A673 (cell line): ENCODE measurements around the gene METRN. TPM values are rescaled to one million over a fixed set of nuclear protein-coding genes. Genes with fewer than 3 reads are reported as not detected.

Experiments
- BruUV-seq: library from RNA; stranded (reverse); fragments of 400-500 nt; replicated peaks from 2 replicates; lab custom pipeline; 2021; lab: Mats Ljungman, UMichigan
- CTCF ChIA-PET: fragments of 300-600 bp; sonication (Branson Sonifier 250); formaldehyde crosslinking; loops from one replicate; lab custom pipeline; 2022; ENCODE audit warnings: antibody characterized with exemption; lab: Charles Lee
- POLR2A ChIA-PET: fragments of 300-600 bp; sonication (Branson Sonifier 250); formaldehyde crosslinking; loops from one replicate; lab custom pipeline; 2022; ENCODE audit warnings: antibody characterized with exemption; ENCODE audit not compliant: low non-redundant PET; lab: Charles Lee
- DNase-seq: peaks from one replicate; pipeline ENCODE4 v3.0.0-alpha.2; 2015; ENCODE audit warnings: low spot score
- H3K27ac ChIP-seq: fragments of 200-600 bp; sonication (generic); 2 replicates; pipeline ENCODE4 v1.5.1; 2016; ENCODE audit warnings: mixed run types, low read depth, mild to moderate bottlenecking, mixed read lengths, antibody characterized with exemption, low read length; ENCODE audit not compliant: poor library complexity, severe bottlenecking
- H3K27me3 ChIP-seq: fragments of 200-600 bp; sonication (generic); replicated peaks from 2 replicates; pipeline ENCODE4 v1.6.1; 2017; ENCODE audit warnings: mixed run types, low read depth, mild to moderate bottlenecking, mixed read lengths, antibody characterized with exemption, low read length; ENCODE audit not compliant: insufficient read depth, poor library complexity
- H3K36me3 ChIP-seq: fragments of 200-600 bp; sonication (generic); 2 replicates; pipeline ENCODE4 v1.6.1; 2016; ENCODE audit warnings: mixed run types, mild to moderate bottlenecking, mixed read lengths, antibody characterized with exemption, low read length; ENCODE audit not compliant: insufficient read depth, poor library complexity, severe bottlenecking
- H3K4me1 ChIP-seq: fragments of 200-600 bp; sonication (generic); 2 replicates; pipeline ENCODE4 v1.6.1; 2017; ENCODE audit warnings: mixed run types, mild to moderate bottlenecking, mixed read lengths, antibody characterized with exemption, low read length; ENCODE audit not compliant: insufficient read depth, poor library complexity, severe bottlenecking
- H3K4me3 ChIP-seq: fragments of 200-600 bp; sonication (generic); 2 replicates; pipeline ENCODE4 v1.5.1; 2016; ENCODE audit warnings: low read depth, mixed run types, mild to moderate bottlenecking, mixed read lengths, low read length; ENCODE audit not compliant: poor library complexity, severe bottlenecking
- H3K9me3 ChIP-seq: fragments of 200-600 bp; sonication (generic); 2 replicates; pipeline ENCODE4 v1.6.1; 2016; ENCODE audit warnings: mixed run types, low read depth, mild to moderate bottlenecking, mixed read lengths, antibody characterized with exemption, low read length; ENCODE audit not compliant: poor library complexity, severe bottlenecking
- CTCF ChIP-seq: fragments of 300-800, 200-600 bp; sonication (generic); conservative IDR thresholded peaks from 2 replicates; pipeline ENCODE4 v1.5.1; 2017; ENCODE audit warnings: low read depth, mild to moderate bottlenecking, antibody characterized with exemption, low read length, moderate library complexity, mixed read lengths
- EZH2 ChIP-seq: fragments of 200-600 bp; sonication (generic); IDR thresholded peaks from 2 replicates; pipeline ENCODE4 v1.6.1; 2017; ENCODE audit warnings: borderline replicate concordance, low read depth, mild to moderate bottlenecking, mixed read lengths, antibody characterized with exemption, low read length; ENCODE audit not compliant: poor library complexity, severe bottlenecking
- intact Hi-C: fragments of 100-400 bp; cut with micrococcal nuclease; formaldehyde crosslinking; loops from one replicate; pipeline ENCODE4 v1.10.0; 2022; ENCODE audit not compliant: unreplicated experiment
- total RNA-seq: library from RNA; stranded (reverse); gene quantifications from 2 replicates; pipeline ENCODE4 v1.2.3, GENCODE V29; 2021

Gene METRN
- total RNA-seq, 1 experiment from 2014 or later, result 0.86 TPM

GRCh38 chr16:717450-718245, 2.7 kb downstream of the METRN start:
- POLR2A ChIA-PET, result no interaction called here
- BruUV-seq, result no TSS peak

DNA sequence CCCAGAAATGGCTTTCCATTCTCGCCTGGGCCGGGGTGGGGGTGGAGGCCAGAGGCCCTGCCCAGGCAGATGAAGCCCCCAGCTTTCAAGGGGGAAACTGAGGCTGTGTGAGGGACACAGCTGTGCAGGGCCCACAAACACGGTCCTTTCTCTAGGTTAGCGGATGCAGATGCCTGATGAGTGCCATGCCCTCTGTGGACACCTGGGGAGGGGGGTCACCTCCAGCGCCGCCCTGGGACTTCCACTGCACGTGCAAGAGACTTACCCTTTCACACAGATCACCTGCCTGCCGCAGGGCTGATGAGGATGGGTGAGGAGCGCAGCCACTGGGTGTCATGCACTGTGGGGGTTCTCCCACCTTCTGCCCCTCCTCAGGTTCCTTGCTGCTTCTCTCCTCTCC, 3.5 kb downstream of the METRN start:
- Histone ChIP-seq H3K4me3 (no peak overlapping the region), H3K4me1 (peaks cover 8% of the 10 kb centered on the region), H3K27me3 (peaks cover 31% of the 10 kb centered on the region), H3K27ac (no peak overlapping the region), H3K9me3 (no peaks in the 10 kb centered on the region), H3K36me3 (no peaks in the 10 kb centered on the region)
- no peak for TF ChIP-seq EZH2
- TF ChIP-seq CTCF, result no peak
- DNase-seq, result no peak
- intact Hi-C loops, result loop anchor here (10.0 kb wide), 1 partner anchor 336 kb away; no protein-coding TSS in a partner anchor
- ChIA-PET POLR2A (no interaction called here), CTCF (no interaction called here)
- no TSS peak for BruUV-seq

More at GRCh38 chr16:717450-718245, 2.7 kb downstream of the METRN start:
- Histone ChIP-seq H3K36me3 (no peaks in the 10 kb centered on the region), H3K27me3 (peaks cover 31% of the 10 kb centered on the region), H3K27ac (no peak overlapping the region), H3K9me3 (no peaks in the 10 kb centered on the region), H3K4me3 (no peak overlapping the region), H3K4me1 (peaks cover 8% of the 10 kb centered on the region)
- no peak for TF ChIP-seq EZH2
- no peak for TF ChIP-seq CTCF
- DNase-seq, result no peak
- intact Hi-C loops, result loop anchor here (10.0 kb wide), 1 partner anchor 337 kb away; no protein-coding TSS in a partner anchor
- CTCF ChIA-PET, result interaction anchor here (0.6 kb wide), 2 partner anchors 10 to 28 kb away, joined by 3 read pairs; no protein-coding TSS in a partner anchor

DNA sequence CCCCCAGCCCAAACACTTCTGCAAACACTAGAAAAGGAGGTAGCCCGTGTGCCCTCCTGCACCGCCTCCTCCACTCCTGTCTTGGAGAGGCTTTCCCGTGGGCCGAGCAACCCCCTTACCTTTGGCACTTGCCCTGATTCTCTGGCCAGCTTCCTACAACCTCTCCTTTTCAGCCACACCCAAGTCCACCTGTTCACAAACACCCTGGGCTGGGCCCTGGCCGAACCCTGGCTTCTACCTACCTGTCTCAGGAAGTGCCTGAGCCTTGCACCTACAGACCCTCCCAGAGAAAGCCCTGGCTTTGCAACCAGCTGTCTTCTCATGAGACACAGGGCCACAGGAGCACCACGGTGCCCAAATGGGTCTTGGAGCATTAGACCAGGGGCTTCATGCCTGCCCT, 4.0 kb downstream of the METRN start:
- Histone ChIP-seq H3K4me1 (peaks cover 8% of the 10 kb centered on the region), H3K27me3 (peaks cover 31% of the 10 kb centered on the region), H3K36me3 (no peaks in the 10 kb centered on the region), H3K9me3 (no peaks in the 10 kb centered on the region), H3K4me3 (no peak overlapping the region), H3K27ac (no peak overlapping the region)
- POLR2A ChIA-PET, result no interaction called here
- CTCF ChIA-PET, result interaction anchor here (0.6 to 1.9 kb wide), 3 partner anchors 9 to 295 kb away, joined by 7 to 8 read pairs (median 8); no protein-coding TSS in a partner anchor
- intact Hi-C loops, result loop anchor here (10.0 kb wide), 1 partner anchor 336 kb away; no protein-coding TSS in a partner anchor
- BruUV-seq, result no TSS peak
- DNase-seq, result no peak
- no peak for TF ChIP-seq EZH2
- no peak for TF ChIP-seq CTCF
